ENCODE data around the gene SLX4. TPM values are rescaled to one million over a fixed set of nuclear protein-coding genes. Genes with fewer than 3 reads are reported as not detected.

SLX4 gene
- total and polyA plus RNA-seq, 9 of the 15 experiments (the other 6 are each of a cell fraction or from before 2014, with no cell fraction given) = 0.29 to 7.9 (median 3.8) TPM

DNA sequence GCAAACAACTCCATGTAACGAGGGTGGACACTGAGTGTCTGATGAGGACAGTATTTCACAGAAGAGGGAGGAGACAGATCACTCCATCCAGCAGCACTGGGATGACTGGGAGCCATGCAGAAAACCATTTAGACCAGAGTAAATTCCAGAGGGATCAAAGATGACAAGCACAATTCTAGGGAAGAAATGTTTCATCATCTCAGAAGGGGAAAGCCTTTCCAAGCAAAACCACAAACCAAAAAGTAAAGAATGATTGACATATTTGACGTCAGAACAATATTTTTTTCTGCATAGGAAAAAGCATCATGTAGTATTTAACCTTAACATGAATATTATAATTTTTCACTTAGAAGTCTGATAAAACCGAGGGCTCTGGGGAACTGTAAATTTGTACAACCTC, 47.8 kb upstream of the SLX4 start:
- Histone ChIP-seq H2AFZ (ENCODE audit: low read depth, low read length) (no peak overlapping the region), H3K79me2 (ENCODE audit: control insufficient read depth, insufficient read depth, low read length) (no peaks in the 10 kb centered on the region), H4K20me1 (replicated peaks; ENCODE audit: control insufficient read depth, insufficient read depth, low read length) (no peaks in the 10 kb centered on the region), H3K9ac (ENCODE audit: insufficient read depth in 1 of 2, low read depth in 2 of 2, low read length in 2 of 2) (no peak overlapping the region), H3K27ac (ENCODE audit: extremely low read depth, low read depth, low read length) (no peak overlapping the region), H3K9me1 (ENCODE audit: control insufficient read depth, insufficient read depth, low read length) (no peaks in the 10 kb centered on the region), H3K36me3 (ENCODE audit: control insufficient read depth, insufficient read depth, low read length) (peaks cover 96% of the 10 kb centered on the region; the same call in 2 of the 3 replicates), H3K4me3 (no peak overlapping the region), H3K27me3 (ENCODE audit: control insufficient read depth in 2 of 2, insufficient read depth in 2 of 2, low read length in 2 of 2) (no peaks in the 10 kb centered on the region), H3K4me2 (ENCODE audit: insufficient read depth, low read length) (no peak overlapping the region), H3K9me3 (replicated peaks; ENCODE audit: control insufficient read depth, insufficient read depth, low read depth, low read length) (no peaks in the 10 kb centered on the region), H3K4me1 (replicated peaks in 1 of 2; ENCODE audit: control insufficient read depth in 2 of 2, insufficient read depth in 2 of 2, low read length in 2 of 2) (peaks cover 6 to 20% of the 10 kb centered on the region in 2 experiments; a peak in 4 of 5 replicates)
- ATAC-seq (no peak), FAIRE-seq (peak; percentile 54), DNase-seq (ENCODE audit: extremely low read depth in 1 of 4, low spot score in 3 of 4) (no peak)
- in situ Hi-C loops (cut with MboI) (no loop called here), intact Hi-C loops (cut with micrococcal nuclease) (no loop called here)
- ChIA-PET CTCF (ENCODE audit: low intra/inter-chr PET ratio) (no interaction called here), POLR2A (interaction anchor here (1.4 to 1.5 kb wide), 2 partner anchors 9 to 10 kb away, joined by 4 to 5 read pairs; no protein-coding TSS in a partner anchor)
- TF ChIP-seq CBX2 (IDR thresholded peaks at IDR 0.05; ENCODE audit: insufficient read depth, low read length, poor library complexity, severe bottlenecking) (no peak), MEIS2 (IDR thresholded peaks at IDR 0.05; ENCODE audit: partially characterized antibody) (peak; percentile 76), SRSF1 (IDR thresholded peaks at IDR 0.05; ENCODE audit: low read depth, low read length) (no peak), ZFP30 (CRISPR knock-in tag; IDR thresholded peaks at IDR 0.05; ENCODE audit: borderline replicate concordance) (no peak), TAF1 (IDR thresholded peaks at IDR 0.05; ENCODE audit: control insufficient read depth, extremely low read depth, insufficient read depth, low read length, severe bottlenecking) (no peak), ZNF41 (CRISPR knock-in tag; conservative IDR thresholded peaks at IDR 0.05) (no peak), TEAD2 (tag; IDR thresholded peaks at IDR 0.05) (no peak), CEBPG (CRISPR knock-in tag; IDR thresholded peaks at IDR 0.05) (no peak), CEBPG (tag; conservative IDR thresholded peaks at IDR 0.05 in 1 of 2, IDR thresholded peaks at IDR 0.05 in 1 of 2) (peak; percentile 26 to 90; a peak in 3 of 4 replicates)
- TF ChIP-seq, protein P1, sequence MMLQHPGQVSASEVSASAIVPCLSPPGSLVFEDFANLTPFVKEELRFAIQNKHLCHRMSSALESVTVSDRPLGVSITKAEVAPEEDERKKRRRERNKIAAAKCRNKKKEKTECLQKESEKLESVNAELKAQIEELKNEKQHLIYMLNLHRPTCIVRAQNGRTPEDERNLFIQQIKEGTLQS (IDR thresholded peaks at IDR 0.05) = peak; percentile 52
- TF ChIP-seq, protein P1 (CRISPR knock-in tag; conservative IDR thresholded peaks at IDR 0.05) = no peak
- TF ChIP-seq, protein P2, sequence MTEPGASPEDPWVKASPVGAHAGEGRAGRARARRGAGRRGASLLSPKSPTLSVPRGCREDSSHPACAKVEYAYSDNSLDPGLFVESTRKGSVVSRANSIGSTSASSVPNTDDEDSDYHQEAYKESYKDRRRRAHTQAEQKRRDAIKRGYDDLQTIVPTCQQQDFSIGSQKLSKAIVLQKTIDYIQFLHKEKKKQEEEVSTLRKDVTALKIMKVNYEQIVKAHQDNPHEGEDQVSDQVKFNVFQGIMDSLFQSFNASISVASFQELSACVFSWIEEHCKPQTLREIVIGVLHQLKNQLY (CRISPR knock-in tag; conservative IDR thresholded peaks at IDR 0.05) = no peak
- TF ChIP-seq, protein P3, sequence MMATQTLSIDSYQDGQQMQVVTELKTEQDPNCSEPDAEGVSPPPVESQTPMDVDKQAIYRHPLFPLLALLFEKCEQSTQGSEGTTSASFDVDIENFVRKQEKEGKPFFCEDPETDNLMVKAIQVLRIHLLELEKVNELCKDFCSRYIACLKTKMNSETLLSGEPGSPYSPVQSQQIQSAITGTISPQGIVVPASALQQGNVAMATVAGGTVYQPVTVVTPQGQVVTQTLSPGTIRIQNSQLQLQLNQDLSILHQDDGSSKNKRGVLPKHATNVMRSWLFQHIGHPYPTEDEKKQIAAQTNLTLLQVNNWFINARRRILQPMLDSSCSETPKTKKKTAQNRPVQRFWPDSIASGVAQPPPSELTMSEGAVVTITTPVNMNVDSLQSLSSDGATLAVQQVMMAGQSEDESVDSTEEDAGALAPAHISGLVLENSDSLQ (IDR thresholded peaks at IDR 0.05) = peak; percentile 73; the same call in 1 of the 2 replicates
- BruUV-seq (replicated peaks) = no TSS peak
- WGBS (ENCODE audit: insufficient coverage, low coverage, missing lambda C conversion rate) = 48% methylated on average over 3 of the region's 3 CpGs
